Hepatocyte (in vitro differentiated cells): ENCODE results near the gene LPP. TPM values are rescaled to one million over a fixed set of nuclear protein-coding genes. Genes with fewer than 3 reads are reported as not detected.

Source experiments
- DNase-seq: peaks from one replicate; pipeline ENCODE4 v3.0.0-alpha.2; 2016; ENCODE audit warnings: low spot score
- H2AFZ ChIP-seq: fragments of 200-600 bp; sonication (generic); 2 replicates; pipeline ENCODE4 v1.6.0; 2016; ENCODE audit warnings: antibody characterized with exemption, mild to moderate bottlenecking
- H3K27ac ChIP-seq: fragments of 200-600 bp; sonication (generic); 2 replicates; pipeline ENCODE4 v1.5.1; 2016; ENCODE audit warnings: mild to moderate bottlenecking
- H3K27me3 ChIP-seq: fragments of 200-600 bp; sonication (generic); 2 replicates; pipeline ENCODE4 v1.6.1; 2016
- H3K36me3 ChIP-seq: fragments of 200-600 bp; sonication (generic); replicated peaks from 2 replicates; pipeline ENCODE4 v1.5.1; 2016; ENCODE audit warnings: low read depth; ENCODE audit not compliant: insufficient read depth
- H3K4me1 ChIP-seq: fragments of 200-600 bp; sonication (generic); 2 replicates; pipeline ENCODE4 v1.5.1; 2016; ENCODE audit warnings: mild to moderate bottlenecking, moderate library complexity; ENCODE audit not compliant: insufficient read depth
- H3K4me2 ChIP-seq: fragments of 200-600 bp; sonication (generic); 2 replicates; pipeline ENCODE4 v1.6.0; 2016
- H3K4me3 ChIP-seq: fragments of 200-600 bp; sonication (generic); 2 replicates; pipeline ENCODE4 v1.5.1; 2016; ENCODE audit warnings: mild to moderate bottlenecking
- H3K79me2 ChIP-seq: fragments of 200-600 bp; sonication (generic); 2 replicates; pipeline ENCODE4 v1.6.0; 2017; ENCODE audit warnings: mild to moderate bottlenecking
- H3K9me2 ChIP-seq: fragments of 200-600 bp; sonication (generic); replicated peaks from 2 replicates; pipeline ENCODE4 v1.6.0; 2017; ENCODE audit warnings: mild to moderate bottlenecking; ENCODE audit not compliant: insufficient read depth
- H3K9me3 ChIP-seq: fragments of 200-600 bp; sonication (generic); 2 replicates; pipeline ENCODE4 v1.5.1; 2016; ENCODE audit warnings: low read depth, mild to moderate bottlenecking
- H4K20me1 ChIP-seq: fragments of 200-600 bp; sonication (generic); 2 replicates; pipeline ENCODE4 v1.6.0; 2016; ENCODE audit warnings: mild to moderate bottlenecking; ENCODE audit not compliant: insufficient read depth, poor library complexity, severe bottlenecking
- EZH2 ChIP-seq: fragments of 200-600 bp; sonication (generic); IDR thresholded peaks from 2 replicates; pipeline ENCODE4 v1.6.1; 2016; ENCODE audit warnings: antibody characterized with exemption, mild to moderate bottlenecking, borderline replicate concordance
- EZH2phosphoT487 ChIP-seq: fragments of 200-600 bp; sonication (generic); IDR thresholded peaks from one replicate; pipeline ENCODE4 v1.6.1; 2018; ENCODE audit warnings: antibody characterized with exemption, mild to moderate bottlenecking, low read depth, moderate library complexity; ENCODE audit not compliant: unreplicated experiment, severe bottlenecking
- WGBS: methylation state at CpG from one replicate; pipeline ENCODE4 v1.1.6; 2016; ENCODE audit warnings: low lambda C conversion rate; ENCODE audit errors: missing lambda C conversion rate; 5-methylcytosine and 5-hydroxymethylcytosine counted together
- polyA plus RNA-seq: library from polyadenylated mRNA; unstranded; fragments of >200 nt; fragmentation: Nextera tagmentation; extraction: Ambion mirVana; gene quantifications from 2 replicates; pipeline ENCODE4 v1.2.1, GENCODE V29; 2016
- total RNA-seq: library from RNA; depleted of rRNA; stranded (reverse); fragments of >200 nt; gene quantifications from 2 replicates; pipeline ENCODE4 v1.2.3, GENCODE V29; 2014
- TF ChIP-seq, protein P1 (sequence below): fragments of 200-600 bp; sonication (generic); IDR thresholded peaks from 2 replicates; pipeline ENCODE4 v1.5.1; 2016; ENCODE audit warnings: antibody characterized with exemption, mild to moderate bottlenecking; ENCODE audit not compliant: poor library complexity

LPP gene
- total and polyA plus RNA-seq, 2 experiments from 2014 or later = 53.2 to 73.8 TPM

DNA sequence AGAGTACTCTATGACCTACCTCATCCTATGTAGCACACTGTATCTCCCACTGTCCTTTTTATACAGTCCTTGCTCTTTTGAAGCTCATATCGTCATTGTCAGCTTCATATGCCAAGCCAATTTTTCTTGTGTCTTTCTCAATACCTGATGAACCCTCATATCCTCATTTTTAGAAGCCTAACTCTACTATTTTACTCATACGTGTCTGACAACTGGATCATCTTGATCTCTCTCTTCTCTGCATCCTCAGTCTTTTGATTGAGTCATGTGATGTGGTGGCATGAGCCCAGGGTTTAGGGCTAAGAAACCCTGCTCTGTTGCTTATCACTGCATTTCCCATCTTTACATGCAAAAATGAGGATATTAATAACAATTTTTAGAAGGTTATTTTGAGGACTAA, 352.0 kb downstream of the LPP start:
- peaks cover 10% of the 10 kb centered on the region for H3K9me3 ChIP-seq
- no peak for TF ChIP-seq EZH2
- TF ChIP-seq, protein P1, sequence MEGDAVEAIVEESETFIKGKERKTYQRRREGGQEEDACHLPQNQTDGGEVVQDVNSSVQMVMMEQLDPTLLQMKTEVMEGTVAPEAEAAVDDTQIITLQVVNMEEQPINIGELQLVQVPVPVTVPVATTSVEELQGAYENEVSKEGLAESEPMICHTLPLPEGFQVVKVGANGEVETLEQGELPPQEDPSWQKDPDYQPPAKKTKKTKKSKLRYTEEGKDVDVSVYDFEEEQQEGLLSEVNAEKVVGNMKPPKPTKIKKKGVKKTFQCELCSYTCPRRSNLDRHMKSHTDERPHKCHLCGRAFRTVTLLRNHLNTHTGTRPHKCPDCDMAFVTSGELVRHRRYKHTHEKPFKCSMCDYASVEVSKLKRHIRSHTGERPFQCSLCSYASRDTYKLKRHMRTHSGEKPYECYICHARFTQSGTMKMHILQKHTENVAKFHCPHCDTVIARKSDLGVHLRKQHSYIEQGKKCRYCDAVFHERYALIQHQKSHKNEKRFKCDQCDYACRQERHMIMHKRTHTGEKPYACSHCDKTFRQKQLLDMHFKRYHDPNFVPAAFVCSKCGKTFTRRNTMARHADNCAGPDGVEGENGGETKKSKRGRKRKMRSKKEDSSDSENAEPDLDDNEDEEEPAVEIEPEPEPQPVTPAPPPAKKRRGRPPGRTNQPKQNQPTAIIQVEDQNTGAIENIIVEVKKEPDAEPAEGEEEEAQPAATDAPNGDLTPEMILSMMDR = no peak
- TF ChIP-seq EZH2phosphoT487 = no peak
- WGBS = 100% methylated on average over 2 of the region's 2 CpGs
- no peaks in the 10 kb centered on the region for H3K4me1 ChIP-seq
- no peaks in the 10 kb centered on the region for H3K27me3 ChIP-seq
- no peaks in the 10 kb centered on the region for H3K36me3 ChIP-seq
- H3K79me2 ChIP-seq = peaks cover 37% of the 10 kb centered on the region
- DNase-seq = no peak
- no peak overlapping the region for H2AFZ ChIP-seq
- H3K9me2 ChIP-seq = no peaks in the 10 kb centered on the region
- H3K4me2 ChIP-seq = no peak overlapping the region
- no peak overlapping the region for H3K27ac ChIP-seq
- no peak overlapping the region for H3K4me3 ChIP-seq
- H4K20me1 ChIP-seq = no peaks in the 10 kb centered on the region

DNA sequence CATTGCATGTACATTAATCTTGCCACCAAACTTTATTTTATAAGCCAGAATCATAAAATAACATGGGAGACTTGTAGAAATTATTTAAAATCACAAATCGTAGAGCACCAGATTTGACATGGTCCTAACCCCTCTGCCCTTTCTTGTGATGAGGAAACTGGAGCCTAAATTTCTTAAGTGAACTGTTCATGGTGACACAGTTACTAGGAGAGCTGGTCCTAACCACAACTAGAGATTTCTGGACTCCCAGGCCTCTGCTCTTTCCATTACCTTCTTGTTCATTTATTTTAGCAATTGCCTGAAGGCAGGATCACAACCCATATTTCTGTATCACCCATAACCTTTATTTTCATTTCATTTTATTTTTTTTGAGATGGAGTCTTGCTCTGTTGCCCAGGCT, 352.5 kb downstream of the LPP start:
- Histone ChIP-seq H2AFZ (no peak overlapping the region), H3K36me3 (no peaks in the 10 kb centered on the region), H3K79me2 (peaks cover 34% of the 10 kb centered on the region), H3K27ac (no peak overlapping the region), H3K4me1 (no peaks in the 10 kb centered on the region), H3K4me3 (no peak overlapping the region), H3K9me3 (peaks cover 10% of the 10 kb centered on the region), H3K4me2 (no peak overlapping the region), H3K27me3 (no peaks in the 10 kb centered on the region), H4K20me1 (no peaks in the 10 kb centered on the region), H3K9me2 (no peaks in the 10 kb centered on the region)
- no peak for DNase-seq
- WGBS = 97% methylated on average over 1 of the region's 1 CpG
- TF ChIP-seq EZH2 = no peak
- TF ChIP-seq, protein P1 = no peak
- no peak for TF ChIP-seq EZH2phosphoT487

DNA sequence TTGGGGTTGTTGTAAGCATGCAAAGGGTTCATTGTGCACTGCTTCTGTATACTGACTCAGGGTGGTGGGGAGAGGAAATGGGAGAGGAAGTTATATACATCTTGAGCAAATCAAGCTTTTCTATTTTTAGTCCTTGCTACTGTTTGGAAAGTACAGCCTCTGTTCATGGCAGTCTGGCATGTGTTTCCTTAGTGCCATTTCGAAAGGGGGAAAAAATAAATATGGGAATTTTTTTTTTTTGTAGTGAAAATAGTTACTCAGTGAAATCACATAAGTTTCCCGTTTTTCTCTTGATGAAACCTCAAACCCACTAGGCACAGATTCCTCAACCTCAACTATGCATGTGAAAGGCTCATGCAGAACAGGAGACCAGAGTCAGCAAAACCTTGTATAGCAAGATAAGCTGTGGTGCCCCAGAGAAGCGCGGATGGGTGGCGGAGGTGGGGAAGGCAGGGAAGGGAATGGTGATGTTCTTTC, 353.3 kb downstream of the LPP start:
- no peak overlapping the region for H3K4me2 ChIP-seq
- WGBS = 76% methylated on average over 5 of the region's 5 CpGs
- H3K4me3 ChIP-seq = no peak overlapping the region

More for the DNA sequence above, 353.3 kb downstream of the LPP start:
- peak; percentile 32 for DNase-seq
- Histone ChIP-seq H3K36me3 (no peaks in the 10 kb centered on the region), H3K9me3 (peaks cover 10% of the 10 kb centered on the region), H3K4me1 (no peaks in the 10 kb centered on the region), H3K79me2 (peaks cover 32% of the 10 kb centered on the region), H4K20me1 (no peaks in the 10 kb centered on the region), H3K27me3 (no peaks in the 10 kb centered on the region), H3K27ac (peak overlapping the region; percentile 10), H3K9me2 (no peaks in the 10 kb centered on the region), H2AFZ (no peak overlapping the region)
- no peak for TF ChIP-seq EZH2phosphoT487
- TF ChIP-seq, protein P1 = no peak
- TF ChIP-seq EZH2 = no peak
